Omental fat pad (tissue), 4 donors: ENCODE results near the gene BTBD2. TPM values are rescaled to one million over a fixed set of nuclear protein-coding genes. Genes with fewer than 3 reads are reported as not detected.
"Not testable (repeated sequence)": the region's sequence is repeated elsewhere in the genome, so short reads cannot be mapped to it uniquely, and the experiment has no call there.

Experiments
- ATAC-seq: fragments of 150-250 bp; one replicate; pipeline ENCODE4 v1.9.1; 2016; ENCODE audit warnings: mild to moderate bottlenecking, moderate library complexity; ENCODE audit not compliant: low FRiP score
- DNase-seq: peaks from one replicate; pipeline ENCODE4 v3.0.0-alpha.2; 2019; ENCODE audit warnings: low spot score
- CTCF ChIP-seq, 3 donors: fragments of 450-650 bp; IDR thresholded peaks; one replicate each; pipeline ENCODE4 v1.5.1; 2016 to 2017; ENCODE audit warnings: antibody characterized with exemption in 3 of 3, mild to moderate bottlenecking in 3 of 3, moderate library complexity in 2 of 3
- total RNA-seq, 4 donors: library from RNA; depleted of rRNA; stranded (reverse); fragments of >200 nt; gene quantifications; one replicate each; pipeline ENCODE4 v1.1.0, GENCODE V29; 2016

The BTBD2 gene
- total RNA-seq, 4 donors from 2014 or later: 37.1 to 58.3 (median 52.8) TPM

GRCh38 chr19:1992759-1993260, 22.7 kb downstream of the BTBD2 start:
- DNase-seq (no peak), ATAC-seq (no peak)
- TF ChIP-seq CTCF (IDR thresholded peaks at IDR 0.05): no peak

GRCh38 chr19:1991018-1991913, 24.2 kb downstream of the BTBD2 start:
- TF ChIP-seq CTCF (IDR thresholded peaks at IDR 0.05): no peak
- ATAC-seq (no peak), DNase-seq (no peak)

GRCh38 chr19:1990230-1991017, 25.1 kb downstream of the BTBD2 start:
- ATAC-seq: no peak
- DNase-seq: no peak
- no peak for TF ChIP-seq CTCF (IDR thresholded peaks at IDR 0.05)

GRCh38 chr19:1989513-1990229, 25.8 kb downstream of the BTBD2 start:
- DNase-seq: no peak
- TF ChIP-seq CTCF (IDR thresholded peaks at IDR 0.05): no peak
- ATAC-seq: no peak

- ATAC-seq, DNase-seq: not testable (repeated sequence)
Observed at GRCh38 chr19:1988464-1988863, 27.1 kb downstream of the BTBD2 start.

- DNase-seq: no peak
- TF ChIP-seq CTCF (IDR thresholded peaks at IDR 0.05): no peak
- no peak for ATAC-seq
Observed at GRCh38 chr19:1987197-1988187, 28.0 kb downstream of the BTBD2 start.
